Hindlimb muscle (tissue), 1 donor: ENCODE data around the gene SUPT3H. TPM values are rescaled to one million over a fixed set of nuclear protein-coding genes. Genes with fewer than 3 reads are reported as not detected.

Experiments used
- DNase-seq: peaks from one replicate; pipeline ENCODE4 v3.0.0-alpha.2; 2013
- polyA plus RNA-seq: library from polyadenylated mRNA; unstranded; fragments of 120-200 nt; gene quantifications from one replicate; pipeline ENCODE4 v1.2.1, GENCODE V29; 2013; ENCODE audit not compliant: insufficient read length

The SUPT3H gene
- polyA plus RNA-seq, 1 donor = 11.3 TPM

- no peak for DNase-seq
Observed at GRCh38 chr6:44780161-44780560, 597.6 kb downstream of the SUPT3H start.

DNA sequence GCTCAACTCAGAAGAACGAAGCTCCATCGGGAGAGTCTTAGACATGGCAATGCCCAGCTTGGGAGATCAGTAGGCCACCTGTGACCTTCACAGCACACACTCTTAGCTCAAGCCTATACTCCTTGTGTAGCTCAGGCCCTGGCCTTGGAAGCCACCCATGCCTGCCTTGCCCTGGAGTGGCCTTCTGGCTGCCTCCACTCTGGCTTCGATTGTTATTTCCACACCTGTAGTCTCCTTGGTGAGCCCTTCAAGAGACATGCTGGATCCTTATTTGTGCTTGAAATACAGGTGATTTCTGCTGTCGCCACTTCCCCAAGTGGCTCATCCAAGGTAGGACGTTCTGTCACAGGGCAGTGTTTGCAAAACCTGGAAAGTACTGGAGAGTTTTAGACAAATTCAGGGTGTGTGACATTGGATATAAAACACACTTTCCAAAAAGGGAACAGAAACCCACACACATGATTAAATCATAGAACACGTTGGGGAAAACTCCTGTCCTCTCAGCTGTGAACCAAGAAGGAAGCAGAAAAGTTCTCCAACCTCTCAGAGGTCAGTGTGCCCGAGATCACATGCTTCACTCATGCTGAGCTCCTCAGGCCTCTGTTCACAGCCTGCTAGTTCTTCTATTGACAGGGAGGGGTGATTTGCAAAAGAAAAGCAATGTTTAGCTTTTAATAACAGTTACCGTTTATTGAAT, 598.5 kb downstream of the SUPT3H start:
- DNase-seq = no peak

Other genes with a start within 250 kb of the SUPT3H start
- 1.1 TPM for gene RUNX2, start 49.6 kb downstream of the SUPT3H start, polyA plus RNA-seq